Fibroblast of skin of scalp (primary cell): ENCODE measurements around the gene ENTPD2.
"Not testable (repeated sequence)": the region's sequence is repeated elsewhere in the genome, so short reads cannot be mapped to it uniquely, and the experiment has no call there.

Experiments used
- DNase-seq: peaks from one replicate; pipeline ENCODE4 v3.0.0-alpha.2; 2013

ENTPD2 gene

DNA sequence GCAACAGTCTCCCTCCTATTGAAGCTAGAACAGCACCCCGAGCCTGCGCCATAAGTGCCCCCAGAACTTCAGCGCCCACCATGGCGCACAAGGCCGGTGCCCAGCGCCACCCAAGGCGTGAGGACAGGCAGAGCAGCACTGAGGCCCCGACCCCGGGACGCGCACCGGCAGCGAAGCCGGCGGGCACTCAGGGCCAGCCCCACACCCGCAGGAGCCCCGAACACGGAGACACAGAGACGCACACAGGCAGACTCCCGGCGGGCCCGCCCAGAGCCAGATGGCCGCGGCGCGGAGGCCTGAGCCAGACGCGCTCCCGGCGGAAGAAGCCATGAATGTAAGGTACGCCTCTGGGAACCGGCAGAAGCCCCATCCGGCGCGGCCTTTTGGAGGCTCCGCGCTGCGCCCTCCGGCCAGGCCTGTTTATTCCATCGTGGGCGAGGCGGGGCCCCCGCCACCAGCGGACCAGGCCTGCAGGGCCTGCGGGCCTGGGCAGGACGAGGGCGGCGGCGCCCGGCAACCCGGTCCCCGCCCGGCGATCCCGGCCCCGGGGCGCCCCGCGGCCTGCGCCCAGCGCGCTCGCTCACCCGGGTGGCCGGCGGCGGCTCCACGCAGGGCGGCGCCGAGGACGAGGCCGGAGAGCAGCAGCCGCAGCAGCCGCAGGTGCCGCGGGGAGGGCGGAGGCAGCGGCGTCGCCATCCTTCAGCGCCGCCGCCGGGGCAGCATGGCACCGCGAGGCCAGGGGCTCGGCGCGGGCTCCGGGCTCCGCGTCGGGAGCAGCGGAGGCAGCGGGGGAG, 8.4 kb downstream of the ENTPD2 start:
- DNase-seq = no peak

DNA sequence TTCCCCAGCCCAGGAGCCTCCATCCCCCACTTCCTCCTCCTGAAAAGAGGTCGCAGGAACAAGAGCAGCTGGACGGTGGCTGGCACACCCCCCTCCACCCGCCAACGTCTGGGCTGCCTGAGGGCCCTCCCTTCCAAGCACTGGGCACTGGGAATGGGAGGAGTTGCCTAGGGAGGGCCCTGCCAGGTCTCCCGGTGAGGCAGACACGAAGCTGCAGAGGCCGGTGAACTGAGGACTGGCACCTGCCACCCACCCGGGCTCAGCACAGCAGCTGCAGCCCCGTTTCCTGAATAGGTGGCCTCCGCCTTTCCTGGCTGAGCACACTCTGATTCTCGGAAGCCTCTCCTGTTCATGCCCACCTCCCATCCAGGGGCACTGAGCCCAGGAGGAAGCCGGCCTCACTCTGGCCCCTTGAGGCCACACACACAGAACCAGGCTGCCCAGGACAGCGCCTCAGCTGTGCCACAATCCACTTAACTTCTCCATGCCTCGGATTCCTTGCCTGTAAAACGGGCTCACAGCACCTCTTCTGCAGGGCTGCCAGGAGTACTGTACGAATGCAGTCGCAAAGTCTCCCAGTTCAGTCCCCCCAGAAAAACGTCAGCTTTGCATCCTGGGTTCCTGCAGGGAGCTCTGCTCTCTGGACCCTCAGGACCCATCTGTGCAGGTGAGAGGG, 9.2 kb downstream of the ENTPD2 start:
- DNase-seq = no peak

DNA sequence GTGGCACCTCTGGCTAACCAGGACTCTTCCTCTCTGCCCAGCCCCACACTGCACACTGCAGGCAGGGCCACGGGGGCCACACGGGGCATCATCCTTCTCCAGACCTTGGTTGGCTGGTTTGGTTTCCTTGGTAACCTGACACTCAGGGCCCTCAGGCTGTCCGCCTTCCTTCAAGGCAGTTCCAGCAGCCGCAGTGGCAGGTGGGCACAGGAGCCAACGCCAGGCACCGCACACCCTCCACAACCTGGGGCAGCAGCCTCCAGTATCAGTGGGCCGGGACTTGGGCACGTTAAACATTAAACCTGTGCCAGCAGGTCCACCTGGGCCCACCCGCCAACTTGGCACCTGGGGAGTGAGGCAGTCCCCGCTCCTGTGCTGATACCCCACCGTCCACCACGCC, 9.8 kb downstream of the ENTPD2 start:
- no peak for DNase-seq

DNA sequence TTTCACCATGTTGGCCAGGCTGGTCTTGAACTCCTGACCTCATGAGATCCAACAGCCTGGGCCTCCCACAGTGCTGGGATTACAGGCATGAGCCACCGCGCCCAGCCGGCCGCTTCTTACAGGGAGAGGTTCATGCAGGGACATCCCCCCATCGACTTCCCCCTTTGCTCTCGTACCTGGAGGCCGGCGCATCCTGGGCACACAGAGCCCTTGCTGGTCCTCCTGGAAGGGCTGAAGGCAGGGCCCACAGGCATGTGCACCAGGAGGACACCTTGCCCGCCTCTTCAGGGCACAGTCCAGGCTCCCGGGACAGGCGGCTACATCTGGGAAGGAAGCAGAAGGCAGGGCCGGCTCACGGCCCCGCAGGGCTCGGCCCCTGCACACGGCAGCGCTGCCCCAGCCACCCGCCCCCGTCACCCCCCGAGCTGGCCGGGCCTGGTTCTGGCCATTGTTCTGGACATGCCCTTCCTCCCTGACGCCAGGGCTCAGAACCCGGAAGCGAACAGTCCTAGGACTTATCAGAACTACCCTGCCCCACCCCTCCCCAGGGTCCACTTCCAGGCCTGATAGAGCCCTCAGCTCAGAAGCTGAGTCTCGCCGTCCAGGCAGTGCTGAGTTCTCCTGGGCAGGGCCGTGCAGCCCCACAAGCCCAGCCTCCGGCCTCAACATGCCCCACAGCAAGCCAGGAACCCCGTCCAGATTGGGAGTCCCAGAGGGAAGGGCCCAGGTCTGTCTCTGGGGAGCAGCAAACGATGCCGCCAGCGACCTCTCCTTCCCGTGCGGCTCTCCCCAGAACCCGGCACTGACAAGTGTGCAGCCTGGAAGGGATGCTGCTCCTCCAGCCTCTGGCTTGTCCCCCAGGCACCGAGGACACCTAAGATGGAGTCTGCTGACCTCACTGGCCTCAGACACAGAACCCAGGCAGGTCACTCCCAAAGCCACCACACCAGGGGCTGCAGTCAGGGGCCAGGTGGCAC, 10.8 kb downstream of the ENTPD2 start:
- no peak for DNase-seq

DNA sequence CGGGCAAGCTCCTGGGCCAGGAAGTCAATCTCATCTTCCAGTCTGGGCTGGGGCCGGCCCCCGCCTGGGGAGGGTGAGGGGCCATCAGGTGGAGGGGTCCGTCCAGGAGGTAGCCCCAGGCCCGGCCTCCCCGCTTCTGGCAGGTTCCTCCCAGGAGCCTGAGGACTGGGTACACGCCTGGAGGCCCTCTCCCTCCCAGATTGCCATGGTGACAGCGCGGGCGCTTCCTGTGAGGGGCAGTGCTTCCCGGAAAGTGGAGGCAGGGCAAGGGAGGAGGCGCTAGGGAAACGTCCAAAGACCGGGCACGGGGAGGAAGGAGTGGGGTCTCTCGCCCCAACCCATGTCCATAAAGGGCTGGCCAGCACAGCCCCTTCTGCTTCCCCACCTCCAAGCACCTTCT, 12.7 kb downstream of the ENTPD2 start:
- DNase-seq = no peak

DNA sequence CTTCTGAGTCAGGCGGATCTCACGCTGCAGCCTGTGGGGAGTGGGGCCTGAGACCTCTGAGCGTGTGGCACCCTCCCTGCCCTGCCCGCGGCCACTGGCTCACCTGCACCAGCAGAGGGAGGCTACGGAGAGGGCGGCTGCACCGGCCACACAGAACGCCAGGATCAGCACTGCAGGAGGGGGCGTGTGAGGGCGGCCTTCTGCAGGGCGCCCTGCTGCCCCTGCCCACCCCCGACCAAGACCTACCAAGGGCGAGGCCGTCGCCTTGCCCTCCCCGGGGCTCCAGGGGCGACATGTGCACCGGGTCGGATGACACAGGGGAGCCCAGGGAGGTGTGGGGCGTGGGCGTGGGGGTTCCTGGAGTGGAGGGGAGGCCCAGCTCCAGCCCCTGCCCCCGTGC, 13.3 kb downstream of the ENTPD2 start:
- DNase-seq = no peak

DNA sequence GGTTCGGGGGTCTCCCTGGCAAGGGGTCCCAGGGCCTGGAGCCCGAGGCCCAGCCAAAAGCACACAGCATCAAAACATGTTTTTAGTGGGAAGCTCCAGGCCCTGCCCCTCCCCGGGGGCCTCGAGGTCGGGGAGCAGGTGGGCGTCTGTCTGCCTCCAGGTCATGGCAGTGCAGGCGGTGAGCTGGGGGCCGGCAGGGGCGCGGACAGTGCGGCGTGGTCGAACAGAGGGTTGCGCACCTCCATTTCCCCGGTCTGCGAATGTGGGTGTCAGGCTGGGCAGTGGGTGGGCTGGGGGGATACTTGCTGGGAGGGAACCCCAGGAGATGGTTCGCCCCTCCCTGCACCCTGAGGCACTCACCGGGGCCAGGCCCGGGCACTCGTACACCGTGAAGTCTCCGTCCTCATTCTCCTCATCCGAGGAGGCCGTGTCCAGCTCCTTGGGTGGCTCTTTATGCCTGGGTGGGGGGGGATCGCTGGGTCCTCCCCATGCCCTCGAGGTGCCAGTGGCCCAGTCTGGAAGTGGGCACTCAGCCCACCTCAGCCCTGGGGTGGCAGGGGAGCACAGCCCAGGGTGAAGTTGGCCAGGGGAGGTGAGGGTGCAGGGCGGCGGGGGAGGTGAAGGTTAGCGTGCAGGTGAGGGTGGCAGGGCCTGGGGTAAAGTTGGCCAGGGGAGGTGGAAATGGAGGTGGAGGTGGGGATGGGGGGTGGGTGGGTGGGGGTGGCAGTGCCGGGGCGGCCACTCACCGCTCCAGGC, 14.1 kb downstream of the ENTPD2 start:
- DNase-seq = no peak

DNA sequence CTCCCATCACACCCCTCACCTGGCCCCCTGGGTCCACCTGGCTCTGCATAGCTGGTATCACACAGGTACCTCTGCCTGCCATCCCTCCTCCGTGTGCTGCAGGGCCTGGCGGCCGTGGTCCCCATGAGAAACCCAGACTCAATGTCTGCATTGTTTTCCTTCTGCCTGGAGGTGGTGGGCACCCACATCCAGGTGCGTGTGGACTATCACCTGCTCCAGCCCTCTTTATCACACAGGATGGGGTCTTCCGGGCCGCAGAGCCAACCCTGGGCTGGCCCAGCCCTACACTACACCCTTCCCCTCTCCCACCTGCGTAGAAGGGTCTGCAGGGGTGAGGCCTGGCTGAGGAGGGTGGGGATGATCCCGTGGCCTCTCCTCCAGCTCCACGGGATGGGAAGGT, 14.9 kb downstream of the ENTPD2 start:
- no peak for DNase-seq

DNA sequence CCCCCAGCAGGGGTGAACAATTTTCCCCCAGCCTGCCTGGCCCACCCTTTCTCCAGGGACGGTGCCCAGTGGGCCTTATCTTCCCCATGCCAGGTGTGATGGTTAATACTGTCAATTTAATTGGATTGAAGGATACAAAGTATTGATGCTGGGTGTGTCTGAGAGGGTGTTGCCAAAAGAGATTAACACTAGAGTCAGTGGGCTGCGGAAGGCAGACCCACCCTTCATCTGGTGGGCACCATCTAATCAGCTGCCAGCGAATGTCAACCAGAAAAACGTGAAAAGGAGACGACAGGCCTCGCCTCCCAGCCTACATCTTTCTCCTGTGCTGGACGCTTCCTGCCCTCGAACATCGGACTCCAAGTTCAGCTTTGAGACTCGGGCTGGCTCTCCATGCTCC, 16.4 kb downstream of the ENTPD2 start:
- no peak for DNase-seq

DNA sequence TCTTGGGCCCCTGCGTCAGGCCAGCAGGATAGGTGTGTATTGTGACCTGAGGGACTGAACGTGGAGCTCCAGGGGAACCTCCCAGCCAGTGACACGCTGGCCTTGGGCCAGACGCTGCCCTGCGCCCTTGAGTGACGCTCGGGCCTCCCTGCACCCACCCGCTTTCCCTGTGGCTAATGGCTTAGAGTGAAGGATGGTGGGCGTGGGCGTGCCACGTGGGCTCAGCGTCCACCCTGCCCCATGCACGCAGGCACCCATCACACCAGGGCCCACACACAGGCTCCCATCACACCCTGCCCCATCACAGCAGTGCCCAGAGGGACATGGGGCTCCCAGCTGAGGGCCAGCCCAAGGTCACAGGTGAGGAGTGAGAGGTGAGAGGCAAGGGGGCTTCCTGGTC, 16.8 kb downstream of the ENTPD2 start:
- no peak for DNase-seq

DNA sequence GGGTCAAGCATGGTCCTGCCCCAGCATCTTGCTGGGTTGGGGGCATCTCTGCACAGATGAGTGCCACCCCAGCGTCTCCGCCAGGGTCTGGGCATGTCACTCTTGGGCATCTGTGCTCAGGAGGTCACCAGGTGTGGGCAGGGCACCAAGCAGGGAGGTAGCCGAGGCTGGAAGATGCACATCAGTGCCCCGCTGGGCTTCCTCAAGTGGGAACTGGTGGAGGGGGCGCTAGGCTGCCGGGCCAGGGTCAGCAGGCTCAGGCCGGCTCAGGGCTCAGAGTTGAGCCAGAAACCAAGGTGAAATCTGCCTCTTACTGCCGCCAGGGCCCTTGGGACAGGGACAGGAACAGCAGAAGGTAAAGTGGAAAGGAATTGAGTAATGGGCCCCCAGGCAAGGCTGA, 17.9 kb downstream of the ENTPD2 start:
- DNase-seq = no peak

DNA sequence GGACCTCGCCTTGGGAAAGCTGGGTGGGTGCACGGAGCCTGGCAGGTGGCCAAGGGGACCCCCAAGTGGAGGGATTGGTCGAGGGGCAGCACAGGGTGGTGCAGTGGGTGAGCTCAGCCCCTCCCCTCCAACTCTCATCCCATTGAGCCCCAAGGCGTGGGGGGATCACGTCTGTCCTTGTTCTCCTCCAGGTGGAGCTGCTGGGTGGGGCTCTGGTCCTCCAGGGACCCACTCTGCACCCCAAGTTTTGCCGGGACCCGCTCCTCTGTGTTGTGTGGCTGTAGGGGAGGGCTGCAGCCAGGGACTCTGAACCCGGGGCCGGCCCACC, 18.4 kb downstream of the ENTPD2 start:
- no peak for DNase-seq

DNA sequence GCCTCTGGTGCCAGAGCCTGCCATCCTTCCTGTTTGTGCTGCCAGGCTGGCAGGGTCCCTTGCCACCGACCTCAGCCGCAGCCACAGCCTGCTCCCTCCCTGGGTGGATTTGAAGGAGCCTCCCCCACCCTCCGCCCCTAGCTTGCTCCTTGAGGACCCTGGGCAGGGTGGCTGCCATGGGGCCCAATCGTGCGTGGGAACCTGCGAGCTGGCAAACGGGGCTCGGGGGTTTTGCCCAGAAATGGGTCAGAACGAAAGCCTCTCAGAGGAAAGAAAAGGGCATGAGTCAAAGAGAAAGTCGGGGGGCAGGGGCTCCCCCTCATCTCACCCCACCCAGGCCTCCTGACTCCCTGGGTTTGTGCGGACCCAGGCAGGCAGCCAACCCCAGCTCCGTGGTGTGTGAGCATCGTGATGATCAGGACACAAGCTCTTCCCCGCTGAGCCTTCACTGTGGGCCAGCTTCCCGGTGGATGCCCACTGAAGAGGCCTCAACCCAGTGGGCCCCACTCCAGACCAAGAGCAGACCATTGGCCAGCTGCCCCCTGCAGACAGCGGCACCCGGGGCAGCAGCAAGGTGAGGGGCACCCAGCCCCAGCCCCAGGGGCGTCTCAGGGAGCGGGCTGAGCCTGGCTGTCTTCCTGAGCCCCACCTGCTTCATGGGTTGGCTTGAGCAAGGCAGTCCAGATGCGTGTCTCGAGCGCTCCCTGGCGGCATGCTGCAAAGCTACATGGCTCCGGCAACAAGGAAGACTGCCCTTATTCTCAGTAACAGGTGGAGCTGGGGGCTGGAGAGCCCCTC, 19.0 kb downstream of the ENTPD2 start:
- DNase-seq = peak; percentile 70

DNA sequence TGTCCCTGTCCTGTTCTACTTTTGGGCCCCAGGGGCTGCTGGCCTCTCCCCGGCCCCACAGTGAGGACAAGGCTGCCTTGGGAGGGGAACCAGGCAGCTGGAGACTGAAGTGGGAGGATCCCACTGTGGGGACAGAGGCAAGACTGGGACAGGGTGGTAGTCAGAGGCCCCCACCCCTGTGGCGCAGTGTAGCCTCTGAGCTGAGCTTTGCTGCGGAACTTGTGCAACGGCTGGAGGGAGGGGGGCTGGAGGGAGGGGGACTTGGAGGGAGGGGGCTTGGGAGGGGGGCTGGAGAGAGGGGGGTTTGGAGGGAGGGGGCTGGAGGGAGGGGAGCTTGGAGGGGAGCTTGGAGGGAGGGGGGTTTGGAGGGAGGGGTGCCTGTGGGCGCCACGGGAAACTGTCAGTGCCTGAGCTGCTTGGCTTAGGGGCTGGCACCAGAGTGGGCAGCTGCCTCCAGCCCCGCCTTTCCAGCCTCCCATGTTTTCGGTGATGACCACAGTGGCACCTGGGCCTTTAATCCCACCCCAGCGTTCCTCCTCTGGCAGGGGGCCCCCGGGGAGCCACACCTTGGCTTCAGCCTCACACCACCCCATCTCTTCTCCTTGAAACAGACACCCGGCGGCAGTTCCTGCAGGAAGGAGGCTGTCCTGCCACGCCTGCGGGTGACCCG, 19.7 kb downstream of the ENTPD2 start:
- DNase-seq = no peak

DNA sequence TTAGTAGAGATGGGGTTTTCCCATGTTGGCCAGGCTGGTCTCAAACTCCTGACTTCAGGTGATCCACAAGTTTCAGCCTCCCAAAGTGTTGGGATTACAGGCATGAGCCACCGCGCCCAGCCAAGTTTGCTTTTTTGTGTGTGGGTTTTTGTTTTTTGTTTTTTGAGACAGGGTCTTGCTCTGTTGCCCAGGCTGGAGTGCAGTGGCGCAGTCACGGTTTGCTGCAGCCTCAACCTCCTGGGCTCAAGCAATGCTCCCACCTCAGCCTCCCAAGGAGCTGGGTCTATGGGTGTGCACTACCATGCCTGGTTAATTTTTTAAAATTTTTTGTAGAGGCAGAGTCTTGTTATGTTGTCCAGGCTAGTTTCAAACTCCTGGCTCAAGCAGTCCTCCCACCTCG, 20.4 kb downstream of the ENTPD2 start:
- DNase-seq = not testable (repeated sequence)

DNA sequence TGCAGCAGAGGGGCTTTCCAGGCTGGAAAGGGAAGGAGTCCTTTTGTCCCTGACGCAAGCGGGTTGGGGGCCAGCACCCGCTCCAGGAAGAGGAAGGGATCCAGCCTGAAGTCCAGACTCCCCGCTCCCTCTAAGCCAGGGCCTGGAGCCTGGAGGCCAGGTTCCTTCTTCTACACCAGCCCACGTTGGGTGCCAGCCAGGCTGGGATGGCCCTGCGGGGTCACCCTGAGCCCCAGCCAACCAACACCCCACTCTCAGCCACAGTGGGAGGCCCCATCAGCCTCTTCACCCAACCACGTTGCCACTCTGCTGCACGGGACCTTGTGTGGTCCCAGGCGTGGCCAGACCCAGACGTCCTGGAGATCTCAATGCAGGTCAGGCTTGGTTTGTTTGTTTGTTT, 21.0 kb downstream of the ENTPD2 start:
- no peak for DNase-seq

DNA sequence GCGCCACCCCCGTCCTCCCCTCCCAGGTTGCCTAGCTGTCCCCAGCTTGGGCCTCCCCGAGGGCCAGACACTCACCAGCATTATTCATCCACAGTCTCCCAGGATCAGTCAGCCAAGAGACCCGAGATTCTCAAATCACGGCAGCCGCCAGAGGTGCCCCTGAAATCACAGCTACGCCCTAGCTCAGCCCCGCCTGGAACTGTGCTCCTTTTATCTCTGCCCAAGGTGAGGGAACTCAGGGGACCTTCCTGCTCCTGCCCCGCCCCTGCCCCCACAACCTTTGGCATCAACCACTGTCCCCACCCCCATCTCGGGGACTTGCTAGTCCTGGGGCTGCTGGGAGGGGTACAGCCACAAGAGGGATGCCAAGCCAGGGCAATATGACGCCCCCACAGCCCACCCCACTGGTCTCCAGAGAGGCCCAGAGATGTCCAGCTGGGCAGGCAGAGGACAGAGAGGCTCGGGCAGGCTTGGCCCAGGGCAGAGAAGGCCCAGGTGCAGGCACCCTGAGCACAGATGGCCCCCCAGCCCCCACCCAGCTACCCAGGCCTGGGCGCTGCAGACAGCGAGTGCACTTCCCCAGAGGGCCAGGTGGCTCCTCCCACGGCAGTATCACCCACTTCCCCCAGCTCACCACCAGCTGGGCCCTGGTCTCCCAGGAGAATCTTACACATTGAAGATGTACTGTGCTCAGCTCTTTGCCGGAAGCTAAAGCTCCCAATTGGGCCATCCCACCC, 21.8 kb downstream of the ENTPD2 start, which contains the start of gene FUT7:
TSS of gene FUT7 (minus strand) at position 185 of the 737 bp plus-strand sequence. CDS start at position 88, 97 bp downstream.
- DNase-seq = no peak

DNA sequence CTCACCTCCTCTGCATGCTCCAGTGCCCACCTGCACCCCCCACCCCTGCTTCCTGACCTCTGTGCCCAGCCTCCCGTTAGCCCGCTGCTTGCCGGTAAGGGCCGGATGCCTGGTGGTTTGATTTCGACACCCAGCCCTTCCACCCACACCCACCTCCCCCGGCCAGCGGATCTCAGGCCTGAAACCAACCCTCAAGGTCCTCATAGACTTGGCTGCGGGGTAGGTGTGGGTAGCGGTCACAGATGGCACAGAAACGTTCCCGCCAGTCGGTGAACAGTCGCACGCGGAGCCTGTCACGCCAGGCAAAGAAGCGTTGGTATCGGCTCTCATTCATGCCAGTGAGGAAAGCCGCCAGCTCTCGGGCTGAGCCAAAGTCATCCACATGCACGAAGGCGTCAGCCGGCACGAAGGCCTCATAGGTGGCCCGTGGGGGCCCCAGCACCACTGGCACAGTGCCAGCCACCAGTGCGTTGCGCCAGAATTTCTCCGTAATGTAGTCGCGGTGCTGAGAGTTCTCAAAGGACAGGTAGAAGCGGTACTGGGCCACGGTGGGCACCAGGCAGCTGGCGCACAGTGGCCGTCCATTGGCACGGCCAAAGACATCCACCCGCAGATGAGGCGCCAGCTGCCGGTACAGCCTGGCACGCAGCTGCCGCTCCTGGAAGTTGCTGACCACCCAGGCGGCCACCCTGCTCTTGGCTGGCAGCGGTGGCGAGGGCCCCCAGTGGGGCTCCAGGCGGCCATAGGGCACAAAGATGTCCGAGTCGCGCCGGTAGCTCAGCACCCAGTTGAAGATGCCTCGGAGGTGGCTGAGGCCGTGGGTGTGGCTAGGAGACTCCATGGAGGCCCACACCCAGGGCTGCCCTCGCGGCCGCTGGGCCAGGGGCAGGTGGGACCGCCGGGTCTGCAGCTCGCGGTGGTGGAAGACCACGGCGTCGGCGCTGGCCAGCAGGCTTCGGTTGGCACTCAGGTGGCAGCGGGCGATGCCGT, 23.0 kb downstream of the ENTPD2 start:
- no peak for DNase-seq

DNA sequence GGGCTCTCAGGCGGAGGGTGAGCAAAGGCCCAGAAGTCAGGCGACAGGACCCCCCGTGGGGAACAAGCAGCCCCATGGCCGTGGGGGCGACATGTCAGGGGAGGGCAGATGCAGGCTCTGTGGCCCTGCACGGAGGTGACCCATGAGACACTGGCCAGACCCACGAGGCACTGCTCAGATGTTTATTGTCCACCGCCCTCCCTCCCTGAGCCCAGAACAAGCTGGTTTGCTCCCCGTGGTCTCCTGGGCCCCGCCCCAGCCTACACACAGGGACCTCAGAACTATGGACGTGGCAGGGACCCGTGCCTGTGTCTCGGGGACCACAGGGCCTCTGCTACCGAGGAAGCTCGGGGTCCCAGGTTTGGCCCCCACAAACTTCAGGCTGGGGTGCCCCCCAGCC, 23.9 kb downstream of the ENTPD2 start:
- DNase-seq = no peak
